HPDE6-E6E7 (cell line): ENCODE results near the gene SCEL.
A peak's percentile ranks its signal among the peaks of the same experiment; 100 is the strongest.

Source experiments
- DNase-seq: peaks from one replicate; pipeline ENCODE4 v3.0.0; 2011; ENCODE audit warnings: missing footprints; ENCODE audit errors: extremely low spot score

Gene SCEL

GRCh38 chr13:77521194-77521593 lies 14.3 kb upstream of the SCEL start:
- peak; percentile 67 for DNase-seq

GRCh38 chr13:77521595-77522367 lies 13.7 kb upstream of the SCEL start:
- peak; percentile 62 for DNase-seq

GRCh38 chr13:77522444-77522843 lies 13.1 kb upstream of the SCEL start:
- no peak for DNase-seq

- no peak for DNase-seq
Observed at GRCh38 chr13:77523386-77523785, 12.1 kb upstream of the SCEL start.

GRCh38 chr13:77523834-77524728 lies 11.4 kb upstream of the SCEL start:
- DNase-seq = no peak

GRCh38 chr13:77528414-77528813 lies 7.1 kb upstream of the SCEL start:
- no peak for DNase-seq

- DNase-seq = no peak
Observed at GRCh38 chr13:77528834-77529500, 6.5 kb upstream of the SCEL start.

- DNase-seq = no peak
Observed at GRCh38 chr13:77529501-77529840, 6.0 kb upstream of the SCEL start.

GRCh38 chr13:77530875-77531274 lies 4.6 kb upstream of the SCEL start:
- DNase-seq = no peak

GRCh38 chr13:77532983-77533382 lies 2.5 kb upstream of the SCEL start:
- no peak for DNase-seq

- no peak for DNase-seq
Observed at GRCh38 chr13:77533875-77534788, 1.4 kb upstream of the SCEL start.

- no peak for DNase-seq
Observed at GRCh38 chr13:77536358-77536757, 852 bp downstream of the SCEL start.

GRCh38 chr13:77537289-77537919 lies 1.9 kb downstream of the SCEL start:
- no peak for DNase-seq

- DNase-seq = no peak
Observed at GRCh38 chr13:77543711-77544110, 8.2 kb downstream of the SCEL start.

GRCh38 chr13:77544355-77544754 lies 8.8 kb downstream of the SCEL start:
- DNase-seq = no peak

GRCh38 chr13:77544758-77545338 lies 9.3 kb downstream of the SCEL start:
- no peak for DNase-seq

GRCh38 chr13:77545626-77546412 lies 10.3 kb downstream of the SCEL start:
- no peak for DNase-seq

- DNase-seq = no peak
Observed at GRCh38 chr13:77548095-77548494, 12.6 kb downstream of the SCEL start.

- DNase-seq = no peak
Observed at GRCh38 chr13:77548594-77548993, 13.1 kb downstream of the SCEL start.

- DNase-seq = peak; percentile 10
Observed at GRCh38 chr13:77554069-77554468, 18.6 kb downstream of the SCEL start.
